ENCODE data around the gene HEPACAM2. TPM values are rescaled to one million over a fixed set of nuclear protein-coding genes. Genes with fewer than 3 reads are reported as not detected.

HEPACAM2 gene
- total and polyA plus RNA-seq, 2 of the 8 experiments (the other 6 are each of a cell fraction or from before 2014, with no cell fraction given): not detected

- Histone ChIP-seq H3K36me3 (ENCODE audit: control insufficient read depth in 2 of 4, insufficient read depth in 4 of 4, low read length in 3 of 4) (no peaks in the 10 kb centered on the region), H3K23me2 (ENCODE audit: low read depth, low read length) (no peaks in the 10 kb centered on the region), H3K4me1 (replicated peaks in 1 of 4; ENCODE audit: control insufficient read depth in 3 of 4, insufficient read depth in 4 of 4, low read length in 3 of 4) (no peaks in the 10 kb centered on the region), H3K27ac (ENCODE audit: low read depth, low read length) (no peak overlapping the region), H3K23ac (ENCODE audit: insufficient read length) (no peak overlapping the region), H3K4me3 (ENCODE audit: extremely low read depth in 1 of 4, insufficient read depth in 2 of 4, low read depth in 3 of 4, low read length in 4 of 4) (no peak overlapping the region), H2AK5ac (ENCODE audit: low read depth, low read length) (no peak overlapping the region), H3K9me3 (ENCODE audit: insufficient read depth in 2 of 2, low read depth in 1 of 2, low read length in 1 of 2) (no peaks in the 10 kb centered on the region), H4K5ac (ENCODE audit: insufficient read length, low read depth, low read length) (no peak overlapping the region), H4K20me1 (replicated peaks in 1 of 2; ENCODE audit: control insufficient read depth in 1 of 2, insufficient read depth in 2 of 2, low read length in 2 of 2) (no peaks in the 10 kb centered on the region), H3K4ac (replicated peaks; ENCODE audit: insufficient read length, low read depth, low read length) (no peak overlapping the region), H4K8ac (ENCODE audit: extremely low read depth, insufficient read depth, low read length) (no peak overlapping the region), H2BK20ac (ENCODE audit: low read length) (no peak overlapping the region), H2BK15ac (ENCODE audit: low read length) (no peak overlapping the region), H2BK12ac (ENCODE audit: low read depth, low read length) (no peak overlapping the region), H3K9ac (replicated peaks in 1 of 4; ENCODE audit: extremely low read depth in 1 of 4, low read depth in 3 of 4, low read length in 3 of 4) (no peak overlapping the region), H4K91ac (replicated peaks; ENCODE audit: insufficient read length, low read length) (no peak overlapping the region), H3K79me1 (ENCODE audit: low read depth, low read length) (no peaks in the 10 kb centered on the region), H2AFZ (ENCODE audit: low read length) (no peak overlapping the region), H3K4me2 (ENCODE audit: insufficient read depth in 1 of 2, low read depth in 2 of 2, low read length in 2 of 2) (no peak overlapping the region), H3K27me3 (replicated peaks in 1 of 4; ENCODE audit: control insufficient read depth in 3 of 4, extremely low read depth in 1 of 4, insufficient read depth in 3 of 4, low read length in 3 of 4) (no peaks in the 10 kb centered on the region), H3K14ac (ENCODE audit: insufficient read length) (no peak overlapping the region), H3K56ac (replicated peaks; ENCODE audit: insufficient read length, low read depth, low read length) (no peak overlapping the region), H3K79me2 (ENCODE audit: control insufficient read depth in 1 of 2, insufficient read depth in 2 of 2, low read length in 2 of 2) (no peaks in the 10 kb centered on the region; a peak in 1 of 4 replicates), H2BK5ac (ENCODE audit: low read depth, low read length) (no peak overlapping the region), H2BK120ac (replicated peaks; ENCODE audit: low read depth, low read length) (no peak overlapping the region), H3K18ac (ENCODE audit: extremely low read depth, low read length) (no peak overlapping the region)
- WGBS, 2 experiments (ENCODE audit: extremely low coverage in 1 of 2, insufficient coverage in 1 of 2, insufficient read length in 1 of 2, insufficient replicate concordance in 2 of 2, low coverage in 1 of 2, low lambda C conversion rate in 2 of 2, missing lambda C conversion rate in 1 of 2): 89% methylated on average over 3 of the region's 3 CpGs; no CpG with 5 or more reads in 1 of the 2 experiments
- POLR2A ChIA-PET (ENCODE audit: partially characterized antibody): no interaction called here
- DNase-seq (ENCODE audit: low read depth in 1 of 2, low spot score in 2 of 2) (no peak), FAIRE-seq (no peak)
- CTCF ChIA-PET (ENCODE audit: partially characterized antibody): interaction anchor here (0.7 to 3.5 kb wide), 5 partner anchors 14 to 660 kb away, joined by 3 to 17 read pairs (median 9); no protein-coding TSS in a partner anchor
- no peak for TF ChIP-seq POU5F1 (IDR thresholded peaks at IDR 0.05; ENCODE audit: low read depth, low read length)
- no peak for TF ChIP-seq TBP (IDR thresholded peaks at IDR 0.05; ENCODE audit: low read depth, low read length)
- TF ChIP-seq KDM5A (IDR thresholded peaks at IDR 0.05; ENCODE audit: low read length): no peak
- TF ChIP-seq JUND (IDR thresholded peaks at IDR 0.05; ENCODE audit: low read length): no peak
- no peak for TF ChIP-seq MAFK (IDR thresholded peaks at IDR 0.05; ENCODE audit: low read depth, low read length)
- TF ChIP-seq BRCA1 (IDR thresholded peaks at IDR 0.05; ENCODE audit: low read depth, low read length): no peak
- no peak for TF ChIP-seq KDM1A (IDR thresholded peaks at IDR 0.05; ENCODE audit: borderline replicate concordance, low read length)
These were observed 15.8 kb upstream of the HEPACAM2 start for GRCh38 chr7:93242106-93242505.
